ENCODE results near the gene CCM2.

Gene CCM2

DNA sequence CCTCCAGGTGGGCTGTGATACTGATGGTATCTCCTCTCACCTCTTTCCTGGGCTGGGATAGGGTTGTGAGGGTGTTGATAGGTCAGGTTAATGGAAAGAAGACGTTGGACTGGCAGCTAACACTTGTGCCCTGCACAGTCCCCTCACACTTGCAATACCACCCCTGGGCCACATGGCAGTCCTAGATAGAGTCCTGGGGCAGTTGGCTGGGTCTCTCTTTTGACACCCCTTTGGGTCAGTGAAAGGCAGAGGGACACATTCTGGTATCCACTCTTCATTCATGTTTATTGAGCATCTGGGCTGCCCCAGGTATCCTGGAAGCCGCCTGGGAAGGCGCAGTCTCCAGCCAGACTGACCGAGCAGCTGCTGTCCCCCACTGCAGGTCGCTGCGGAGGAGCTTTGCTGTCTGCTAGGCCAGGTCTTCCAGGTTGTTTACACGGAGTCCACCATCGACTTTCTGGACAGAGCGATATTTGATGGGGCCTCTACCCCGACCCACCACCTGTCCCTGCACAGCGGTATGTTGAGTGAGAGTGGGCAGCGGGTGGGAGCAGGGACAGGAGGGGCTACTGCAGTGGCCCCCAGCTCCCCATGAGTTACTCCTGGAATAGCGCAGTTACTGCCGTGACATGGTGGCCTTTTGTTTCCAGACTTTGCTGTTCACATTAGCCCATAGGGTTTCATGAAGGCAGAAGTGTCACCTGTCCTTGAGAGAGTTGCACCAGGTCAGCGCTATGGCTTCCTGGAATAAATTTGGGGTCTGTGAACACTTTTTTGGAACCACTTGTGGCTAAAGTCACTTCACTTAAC lies 69.6 kb downstream of the CCM2 start:
- no peak for DNase-seq

DNA sequence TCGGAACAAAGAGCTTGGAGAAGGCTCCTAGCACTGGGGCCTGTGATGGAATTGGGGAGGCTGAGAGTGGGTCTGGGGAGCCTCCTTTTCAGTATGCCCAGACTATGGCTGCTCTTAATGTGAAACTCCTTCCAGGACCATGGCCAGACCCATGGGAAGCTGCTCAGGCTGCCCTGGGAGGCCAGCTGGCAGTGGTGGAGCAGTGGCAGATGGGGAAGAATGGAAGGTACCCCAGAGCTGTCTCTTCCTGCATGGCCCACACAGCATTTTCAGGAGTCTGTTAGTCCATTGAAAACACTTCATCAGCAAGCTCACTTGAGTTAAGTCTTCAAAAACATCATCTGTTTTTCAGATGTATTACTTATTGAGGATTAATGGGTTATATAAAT lies 70.2 kb downstream of the CCM2 start:
- DNase-seq: no peak

DNA sequence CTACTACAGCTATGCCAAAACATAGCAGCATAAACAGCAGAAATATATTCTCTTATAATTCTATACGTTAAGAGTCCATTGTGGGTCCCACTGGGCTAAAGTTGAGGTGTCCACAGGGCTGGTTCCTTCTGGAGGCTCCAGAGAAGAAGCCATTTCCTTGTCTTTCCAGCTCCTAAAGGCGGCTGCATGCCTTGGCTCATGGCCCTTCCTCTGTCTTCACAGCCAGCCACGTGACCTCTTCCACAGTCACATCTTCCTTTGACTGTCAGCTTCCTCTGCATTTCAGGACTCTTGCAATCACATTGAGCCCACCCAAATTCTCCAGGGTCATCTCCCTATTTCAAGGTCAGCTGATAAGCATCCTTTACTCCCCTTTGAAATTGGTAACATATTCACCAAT lies 71.5 kb downstream of the CCM2 start:
- DNase-seq: no peak

DNA sequence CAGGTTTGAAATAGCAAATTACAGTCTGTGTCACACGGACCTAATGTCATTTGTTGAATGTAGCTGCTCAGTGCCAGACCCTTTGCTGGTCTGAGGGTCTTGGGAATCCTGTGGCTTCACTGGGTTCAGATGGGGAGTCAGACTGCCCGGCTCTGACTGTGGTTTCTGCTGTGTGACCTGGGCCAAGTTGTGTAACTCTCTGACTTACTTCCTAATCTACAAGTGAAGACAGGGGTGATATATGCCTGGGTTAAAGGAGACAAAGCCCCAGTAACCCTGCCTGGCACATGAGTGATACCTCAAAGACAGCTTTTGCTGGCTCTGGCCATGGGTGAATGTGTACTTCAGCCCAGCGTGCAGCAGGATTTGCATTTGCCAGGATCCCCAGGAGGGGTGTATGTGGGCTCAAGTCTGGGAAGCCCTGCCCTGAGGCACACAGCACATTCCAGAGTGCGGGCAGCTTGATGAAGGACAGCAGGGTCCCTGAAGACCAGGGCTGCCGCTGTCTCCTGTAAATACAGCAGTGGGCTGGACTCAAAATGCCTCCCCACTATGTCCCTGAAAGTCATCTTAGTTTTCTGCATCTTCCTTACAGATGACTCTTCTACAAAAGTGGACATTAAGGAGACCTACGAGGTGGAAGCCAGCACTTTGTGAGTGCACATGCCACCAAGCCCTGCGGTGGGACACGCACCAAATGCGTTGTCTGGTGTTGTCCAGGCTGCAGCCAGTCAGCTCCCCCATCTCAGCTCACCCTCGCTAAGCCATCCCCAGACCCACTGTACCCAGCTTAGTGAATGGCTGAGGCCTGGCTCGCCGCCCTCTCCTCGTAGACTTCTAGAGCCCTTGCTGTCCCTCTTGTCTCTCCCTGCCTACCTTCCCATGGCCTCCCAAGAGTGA lies 72.4 kb downstream of the CCM2 start:
- no peak for DNase-seq

DNA sequence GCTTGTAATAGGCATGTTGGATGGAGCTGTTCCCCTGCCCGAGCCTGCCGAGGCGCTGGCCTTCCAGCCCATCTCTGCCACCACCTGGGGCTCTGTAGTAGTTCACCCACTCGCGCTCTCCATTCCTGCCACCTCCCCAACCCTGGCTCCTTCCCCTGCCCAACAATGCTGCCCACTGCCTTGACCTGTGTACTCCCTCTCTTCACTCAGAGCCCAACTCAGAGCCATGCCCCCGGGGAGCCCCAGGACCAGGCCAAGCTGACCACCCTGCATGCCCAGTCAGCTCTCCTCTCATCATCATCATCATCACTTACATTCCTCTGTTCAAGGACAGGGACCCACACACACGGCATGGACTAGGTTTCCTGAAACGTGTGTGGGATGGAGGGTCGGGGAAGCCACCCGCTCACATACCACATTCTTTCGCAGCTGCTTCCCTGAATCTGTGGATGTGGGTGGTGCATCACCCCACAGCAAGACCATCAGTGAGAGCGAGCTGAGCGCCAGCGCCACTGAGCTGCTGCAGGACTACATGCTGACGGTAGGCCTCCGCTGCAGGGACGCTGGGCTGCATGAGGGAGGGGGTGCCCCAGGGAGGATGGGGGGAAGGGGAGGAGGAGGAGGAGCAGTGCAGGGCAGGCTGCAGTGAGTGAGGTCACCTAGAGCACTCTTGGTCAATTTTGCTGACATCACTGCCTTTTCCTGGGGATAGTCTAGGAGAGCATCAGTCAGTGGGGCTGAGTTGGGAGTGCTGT lies 73.2 kb downstream of the CCM2 start:
- DNase-seq: no peak

DNA sequence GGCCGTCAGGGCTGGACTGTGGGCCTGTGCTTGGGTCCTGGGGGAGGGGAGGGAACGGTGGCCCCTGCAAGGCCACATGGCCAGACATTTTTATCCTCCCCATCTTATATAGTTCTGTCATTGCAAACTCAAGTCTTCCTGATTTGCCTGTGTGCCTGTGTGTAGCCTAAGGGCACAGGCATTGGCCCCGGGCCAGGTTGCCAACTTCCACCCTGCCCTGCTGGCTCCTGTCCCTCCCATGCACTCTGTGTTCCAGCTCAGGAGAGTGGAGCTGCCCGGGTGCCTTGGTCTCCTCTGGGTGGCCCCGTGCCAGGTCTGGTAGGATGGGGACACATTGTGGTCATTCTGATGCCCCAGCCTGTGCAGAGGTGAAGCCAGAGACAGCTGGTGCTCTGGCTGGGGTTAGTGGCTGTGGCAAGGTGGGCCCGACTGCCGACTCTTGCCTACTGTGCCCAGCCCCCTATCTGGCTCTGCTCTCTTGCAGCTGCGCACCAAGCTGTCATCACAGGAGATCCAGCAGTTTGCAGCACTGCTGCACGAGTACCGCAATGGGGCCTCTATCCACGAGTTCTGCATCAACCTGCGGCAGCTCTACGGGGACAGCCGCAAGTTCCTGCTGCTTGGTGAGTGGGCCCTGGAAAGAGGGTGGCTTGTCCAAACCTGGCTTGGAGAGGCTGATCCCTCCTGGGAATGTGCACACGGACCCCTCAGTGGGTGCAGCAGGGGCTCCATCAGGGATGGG lies 74.0 kb downstream of the CCM2 start:
- DNase-seq: no peak

DNA sequence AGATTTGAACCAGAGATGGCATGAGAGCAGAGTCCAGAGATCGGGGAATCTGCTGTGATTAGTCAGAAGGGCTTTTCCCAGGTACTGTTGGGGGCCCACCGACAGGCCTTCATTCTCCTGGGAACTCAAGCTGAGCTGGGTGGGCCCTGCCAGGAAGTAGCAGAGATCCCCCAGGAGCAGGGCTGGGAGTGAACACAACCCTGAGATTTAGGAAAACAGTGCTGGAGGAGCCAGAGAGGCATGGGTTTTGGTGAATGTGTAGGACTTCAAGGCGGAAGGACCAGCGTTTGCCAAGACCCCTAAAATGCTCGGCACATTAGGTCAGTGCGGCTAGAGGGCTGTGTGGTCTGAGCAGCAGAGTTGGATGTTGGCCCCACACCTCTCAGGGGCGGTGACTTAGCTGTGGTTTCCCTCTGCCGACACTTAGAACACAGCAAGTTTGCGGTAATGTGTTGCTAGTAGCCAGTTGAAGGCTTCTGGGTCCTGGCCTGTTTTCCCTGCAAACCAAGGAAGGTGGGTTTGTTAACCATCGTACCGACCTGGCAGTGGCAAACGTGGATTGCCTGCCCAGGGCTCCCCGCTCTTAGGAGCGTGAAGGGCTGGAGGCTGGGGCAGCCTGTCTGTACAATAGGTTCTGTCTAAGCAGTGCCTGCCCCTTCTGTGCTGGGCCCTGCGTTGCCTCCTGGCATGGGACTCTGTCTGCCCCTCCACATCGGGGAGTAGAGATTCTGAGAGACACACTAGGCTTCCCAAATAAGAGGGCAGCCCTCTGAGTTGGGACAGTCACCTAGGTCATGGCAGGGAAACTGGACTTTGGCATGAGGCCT lies 74.7 kb downstream of the CCM2 start:
- DNase-seq: no peak

DNA sequence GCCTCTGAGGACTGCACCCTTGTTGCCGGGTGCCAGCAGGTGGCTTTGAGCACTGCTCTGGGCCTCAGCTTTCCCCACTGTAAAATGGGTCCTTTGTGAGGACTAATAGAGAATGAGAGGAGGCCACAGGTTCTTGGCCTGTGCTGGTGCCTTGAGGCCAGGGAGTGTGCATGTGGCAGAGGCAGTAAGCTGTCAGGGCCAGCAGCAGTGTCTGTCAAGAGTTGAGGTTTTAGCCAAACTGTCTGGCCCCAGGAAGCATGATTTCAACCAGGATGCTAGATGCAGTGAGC lies 75.3 kb downstream of the CCM2 start:
- DNase-seq: no peak

DNA sequence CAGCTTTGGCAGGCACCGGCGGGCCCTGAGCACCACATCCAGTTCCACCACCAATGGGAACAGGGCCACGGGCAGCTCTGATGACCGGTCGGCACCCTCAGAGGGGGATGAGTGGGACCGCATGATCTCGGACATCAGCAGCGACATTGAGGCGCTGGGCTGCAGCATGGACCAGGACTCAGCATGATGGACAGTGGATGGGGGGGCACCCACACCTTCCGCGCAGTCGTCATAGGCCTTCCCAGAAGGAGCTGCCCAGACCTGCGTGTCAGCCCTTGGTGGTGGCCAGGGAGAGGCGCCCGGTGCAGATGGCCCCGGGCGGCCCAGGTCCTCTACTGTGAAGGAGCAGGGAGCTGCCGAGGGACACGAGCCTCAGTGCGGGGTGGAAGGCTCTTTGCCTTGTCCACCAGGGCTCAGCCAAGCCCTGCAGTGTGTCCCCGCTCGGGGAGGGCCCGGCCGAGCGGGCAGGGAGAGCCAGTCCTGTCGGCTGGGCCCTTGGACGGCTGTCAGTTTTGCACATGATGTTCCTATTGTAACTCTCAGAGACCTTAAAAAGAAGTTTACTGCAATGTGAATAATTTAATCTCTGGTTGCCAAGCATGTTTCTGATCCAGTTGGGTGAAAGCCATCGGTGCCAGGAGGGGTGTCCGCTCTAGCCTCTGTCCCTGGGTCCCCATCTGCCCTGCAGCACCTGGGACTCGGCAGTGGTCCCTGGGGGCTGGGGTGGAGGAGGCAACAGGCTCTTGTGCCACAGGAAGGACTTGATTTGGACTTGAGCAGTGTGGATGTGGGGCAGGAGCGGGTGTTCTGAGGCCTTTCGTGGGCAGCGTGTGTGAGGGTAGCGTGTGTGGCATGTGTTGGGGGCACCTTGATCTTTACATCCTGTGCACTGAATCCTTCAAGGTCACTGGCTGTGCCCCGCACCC lies 76.1 kb downstream of the CCM2 start:
- DNase-seq: no peak

DNA sequence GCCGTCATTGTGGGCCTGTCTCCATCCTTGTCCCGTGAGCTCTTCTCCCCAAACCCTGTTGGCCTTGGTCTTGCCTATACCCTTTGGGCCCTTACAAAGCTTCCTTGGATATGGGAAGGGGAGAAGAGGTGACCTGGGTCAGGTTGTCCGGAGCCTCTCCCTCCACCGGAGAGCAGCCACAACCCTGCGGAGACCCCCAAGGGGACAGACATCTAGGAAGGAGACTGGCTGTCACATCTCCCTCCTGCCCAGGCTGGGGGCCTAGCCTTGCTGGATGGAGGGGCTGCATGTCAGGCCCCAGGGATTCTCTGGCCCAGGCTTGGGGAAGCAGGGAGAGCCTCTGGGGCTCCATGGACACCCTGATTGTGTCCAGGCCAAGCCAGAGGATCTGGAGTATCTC lies 76.9 kb downstream of the CCM2 start:
- DNase-seq: no peak

DNA sequence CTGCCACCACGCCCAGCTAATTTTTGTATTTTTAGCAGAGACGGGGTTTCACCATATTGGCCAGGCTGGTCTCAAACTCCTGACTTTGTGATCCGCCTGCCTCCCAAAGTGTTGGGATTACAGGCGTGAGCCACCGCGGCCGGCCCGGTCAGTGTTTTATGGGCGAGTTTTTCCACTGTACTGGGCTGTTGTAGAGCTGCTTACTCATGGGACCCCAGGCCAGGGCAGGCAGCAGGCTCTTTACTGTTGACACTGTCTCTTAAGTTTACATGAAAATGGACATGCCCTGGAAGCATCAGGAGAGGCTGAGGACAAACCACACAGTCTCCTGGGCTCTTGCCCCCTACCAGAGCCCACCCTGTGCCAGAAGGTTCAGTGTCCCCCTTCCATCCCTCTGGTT lies 77.6 kb downstream of the CCM2 start:
- no peak for DNase-seq

DNA sequence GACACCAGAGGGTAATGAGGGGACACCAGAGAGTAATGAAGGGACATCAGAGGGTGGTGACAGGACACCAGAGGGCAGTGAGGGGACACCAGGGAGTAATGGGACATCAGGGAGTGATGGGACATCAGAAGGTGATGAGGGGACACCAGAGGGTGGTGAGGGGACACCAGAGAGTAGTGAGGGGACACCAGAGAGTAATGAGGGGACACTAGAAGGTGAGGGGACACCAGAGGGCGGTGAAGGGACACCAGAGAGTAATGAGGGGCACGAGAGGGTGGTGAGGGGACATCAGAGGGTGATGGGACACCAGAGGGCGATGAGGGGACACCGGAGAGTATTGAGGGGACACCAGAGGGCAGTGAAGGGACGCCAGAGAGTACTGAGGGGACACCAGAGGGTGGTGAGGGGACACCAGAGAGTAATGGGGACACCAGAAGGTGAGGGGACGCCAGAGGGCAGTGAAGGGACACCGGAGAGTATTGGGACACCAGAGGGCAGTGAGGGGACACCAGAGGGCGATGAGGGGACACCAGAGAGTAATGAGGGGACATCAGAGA lies 78.2 kb downstream of the CCM2 start:
- DNase-seq: no peak

DNA sequence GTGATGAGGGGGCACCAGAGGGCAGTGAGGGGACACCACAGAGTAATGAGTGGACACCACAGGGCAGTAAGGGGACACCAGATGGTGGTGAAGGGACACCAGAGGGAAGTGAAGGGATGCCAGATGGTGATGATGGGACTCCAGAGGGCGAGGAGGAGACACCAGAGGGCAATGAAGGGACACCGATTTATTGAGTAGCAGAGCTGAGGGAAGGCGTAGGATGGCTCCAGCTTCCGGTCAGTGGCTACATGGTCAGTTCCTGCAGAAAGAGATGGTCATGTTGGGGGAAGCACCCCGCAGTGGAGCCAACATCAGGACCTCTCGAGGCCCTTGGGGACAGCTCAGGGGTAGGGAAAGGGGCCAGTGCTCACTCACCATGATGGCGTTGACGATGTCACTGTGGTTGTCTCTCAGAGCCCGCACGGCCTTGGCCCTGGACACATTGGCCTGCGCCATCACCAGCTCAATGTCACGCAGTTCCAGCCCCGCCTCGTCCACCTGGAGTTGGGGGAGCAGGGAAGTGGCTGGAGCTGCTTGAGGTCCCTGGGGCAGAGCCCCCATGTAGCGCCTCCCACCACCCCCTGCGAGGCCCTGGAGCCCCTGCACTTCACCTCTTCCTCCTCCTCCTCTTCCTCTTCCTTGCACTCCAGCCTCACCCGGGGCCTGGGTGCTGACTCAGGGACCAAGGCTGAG lies 80.4 kb downstream of the CCM2 start:
- DNase-seq: no peak

DNA sequence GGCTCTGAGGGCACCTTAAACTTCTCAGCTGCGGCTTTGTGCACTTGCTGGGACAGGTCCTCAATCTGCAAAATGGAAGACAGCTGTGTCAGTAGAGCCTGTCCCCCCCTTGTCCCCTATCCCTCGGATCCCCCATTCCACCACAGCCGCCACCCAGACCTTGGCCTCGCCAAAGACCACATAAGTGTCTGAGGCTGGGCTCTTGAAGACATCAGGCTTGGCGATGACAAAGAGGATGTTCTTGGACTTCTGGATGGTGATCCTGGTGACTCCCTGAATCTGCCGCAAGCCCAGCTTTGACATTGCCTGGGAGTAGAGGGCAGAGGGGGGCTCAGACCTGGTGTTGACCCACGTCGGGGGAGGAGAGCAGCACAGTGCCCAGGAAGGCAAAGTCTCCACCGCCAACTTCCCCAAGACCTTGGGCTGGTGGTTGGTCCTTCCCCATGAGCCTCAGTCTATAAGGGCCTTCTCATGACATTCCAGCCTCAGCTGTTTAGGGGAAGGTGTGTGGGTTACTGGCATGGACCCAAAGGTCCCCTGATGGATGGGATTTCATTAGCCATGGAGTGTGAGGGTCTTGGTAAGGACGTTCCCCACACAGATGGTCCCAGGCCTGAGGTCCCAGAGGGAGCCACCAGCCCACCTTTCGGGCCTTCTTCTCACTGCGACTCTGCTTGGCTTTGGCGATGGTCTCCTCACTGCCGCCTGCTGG lies 81.1 kb downstream of the CCM2 start:
- DNase-seq: no peak

DNA sequence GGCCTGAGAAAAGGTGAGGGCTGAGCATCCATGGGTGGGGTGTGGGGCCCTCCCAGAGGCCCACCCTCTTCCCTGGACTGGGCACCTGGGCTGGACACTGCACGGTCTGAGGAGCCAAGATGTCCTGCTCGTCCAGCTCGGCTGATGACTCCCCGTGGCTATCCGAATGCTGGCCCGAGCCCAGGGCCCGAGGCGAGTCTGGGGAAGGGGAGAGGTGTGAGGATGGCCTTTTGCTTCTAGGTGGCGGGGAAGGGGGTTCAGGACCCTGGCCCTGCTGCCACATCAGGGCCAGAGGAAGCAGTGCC lies 81.6 kb downstream of the CCM2 start:
- DNase-seq: no peak

DNA sequence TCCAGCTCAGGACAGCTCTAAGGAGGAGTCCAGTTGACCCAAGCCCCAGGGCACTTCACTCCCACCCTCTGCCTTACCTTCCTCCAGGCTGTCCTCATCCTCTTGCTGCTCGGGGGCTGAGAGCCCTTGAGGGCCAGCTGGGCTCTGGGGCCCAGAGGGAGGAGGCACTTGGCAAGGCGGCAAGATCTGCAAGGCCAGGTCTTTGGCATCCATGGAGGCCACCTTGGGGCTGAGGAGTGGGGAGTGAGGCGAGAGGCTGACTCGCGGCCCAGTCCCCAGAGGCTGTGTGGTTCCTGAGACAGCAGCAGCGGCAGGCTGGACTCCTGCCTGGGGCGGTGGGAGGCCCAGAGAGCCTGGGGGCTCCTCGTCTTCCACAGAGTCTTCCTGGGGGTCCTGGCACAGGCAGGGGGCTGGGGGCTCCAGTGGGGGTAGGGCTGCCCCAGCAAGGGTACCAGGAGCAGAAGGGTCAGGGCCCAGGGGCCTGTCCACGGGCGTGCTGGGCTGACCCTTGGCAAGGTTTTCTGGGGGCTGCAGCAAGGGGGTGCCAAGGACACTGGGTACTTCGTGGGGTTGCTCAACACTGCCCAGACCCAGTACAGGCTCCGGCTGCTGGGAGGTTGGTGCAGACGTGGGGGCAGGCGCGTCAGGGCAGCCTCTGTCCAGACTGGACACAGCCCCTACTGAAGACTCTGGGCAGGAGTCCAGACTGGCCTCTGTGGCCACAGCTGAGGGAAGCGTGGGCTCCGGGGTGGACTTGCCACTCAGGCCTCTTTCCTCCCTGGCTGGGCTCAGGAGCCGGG lies 82.2 kb downstream of the CCM2 start:
- no peak for DNase-seq

DNA sequence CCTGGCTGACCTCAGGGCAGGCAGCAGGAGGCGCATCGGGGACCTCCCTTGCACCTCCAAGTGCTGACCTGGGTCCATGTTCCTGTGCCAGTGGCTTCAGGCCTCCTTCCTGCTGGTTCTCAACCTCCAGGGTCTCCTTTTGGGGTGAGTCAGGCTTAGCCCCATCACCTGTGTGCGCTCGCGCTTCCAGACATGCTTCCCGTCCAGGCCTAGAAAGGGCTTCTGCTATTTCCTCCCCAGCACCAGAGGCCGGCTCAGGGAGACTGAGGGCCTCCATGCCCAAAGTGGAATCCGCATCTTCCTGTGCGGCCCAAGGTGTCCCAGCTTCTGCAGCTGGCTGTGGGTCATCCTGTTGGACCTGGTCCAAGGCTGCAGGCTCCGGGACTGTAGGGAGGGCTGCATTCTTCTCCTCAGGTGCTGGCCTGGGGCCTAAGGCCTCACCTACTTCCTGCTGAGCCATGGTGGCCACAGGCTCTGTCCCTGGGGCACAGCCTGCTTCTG lies 82.9 kb downstream of the CCM2 start:
- no peak for DNase-seq

DNA sequence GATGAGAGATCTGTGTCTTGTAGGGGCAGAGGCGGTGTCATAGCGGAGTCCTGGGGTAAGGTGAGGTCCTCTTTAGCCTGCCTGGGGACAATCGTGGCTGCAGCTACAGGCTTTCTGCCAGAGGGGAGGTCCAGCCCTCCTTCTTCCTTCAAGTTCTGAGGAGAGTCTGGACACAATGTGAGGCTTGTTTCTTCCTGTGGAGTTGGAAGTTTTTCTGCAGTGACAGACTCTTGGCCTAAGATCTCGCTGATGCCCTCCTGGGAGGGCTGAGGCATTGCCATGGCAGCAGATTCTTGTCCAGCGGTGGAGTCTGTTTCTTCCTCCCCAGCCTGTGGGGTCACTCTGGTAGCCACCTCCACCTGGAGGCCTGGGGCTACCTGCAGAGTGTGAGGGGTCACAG lies 84.3 kb downstream of the CCM2 start:
- no peak for DNase-seq

Data from COR-L47 (cell line).